WTC11 (cell line): Measurements from ENCODE around the gene RAP2C. TPM values are rescaled to one million over a fixed set of nuclear protein-coding genes. Genes with fewer than 3 reads are reported as not detected.

Experiments
- ATAC-seq: fragments of 200-7000 bp; cut with Tn5 transposase; 2 replicates; pipeline ENCODE4 v1.10.0; 2021; ENCODE audit warnings: mild to moderate bottlenecking, moderate library complexity
- CTCF ChIA-PET: fragments of 300-600 bp; sonication (Branson Sonifier 250); formaldehyde crosslinking; loops from one replicate; lab custom pipeline; 2021; ENCODE audit warnings: antibody characterized with exemption; lab: Charles Lee
- POLR2A ChIA-PET: fragments of 350-600 bp; sonication (Branson Sonifier 250); formaldehyde crosslinking; loops from one replicate; lab custom pipeline; 2021; ENCODE audit warnings: antibody characterized with exemption; lab: Charles Lee
- DNase-seq: peaks from one replicate; pipeline ENCODE4 v3.0.0; 2021; ENCODE audit warnings: low spot score
- H3K27ac Mint-ChIP-seq: 2 replicates; pipeline ENCODE4 v1.8.0; 2021; ENCODE audit warnings: mixed read lengths
- H3K27me3 Mint-ChIP-seq: 2 replicates; pipeline ENCODE4 v1.8.0; 2021; ENCODE audit warnings: low read depth, mild to moderate bottlenecking, moderate library complexity, mixed read lengths
- H3K36me3 Mint-ChIP-seq: 2 replicates; pipeline ENCODE4 v1.8.0; 2021; ENCODE audit warnings: mixed read lengths
- H3K4me1 Mint-ChIP-seq: 2 replicates; pipeline ENCODE4 v1.8.0; 2022; ENCODE audit warnings: mixed read lengths
- H3K4me3 Mint-ChIP-seq: 2 replicates; pipeline ENCODE4 v1.8.0; 2021; ENCODE audit warnings: mild to moderate bottlenecking, moderate library complexity, mixed read lengths
- H3K9me3 Mint-ChIP-seq: 2 replicates; pipeline ENCODE4 v1.8.0; 2021; ENCODE audit warnings: mixed read lengths
- ATF6 ChIP-seq: sonication (generic); formaldehyde crosslinking; IDR thresholded peaks from 2 replicates; pipeline ENCODE4 v1.8.1; 2023; ENCODE audit warnings: mild to moderate bottlenecking, missing genetic modification reagents
- CDX4 ChIP-seq: fragments of 250-450 bp; sonication (Bioruptor Pico); IDR thresholded peaks from 2 replicates; pipeline ENCODE4 v1.9.0; 2021; ENCODE audit warnings: moderate library complexity, mild to moderate bottlenecking, inconsistent platforms, borderline replicate concordance
- ELF4 ChIP-seq: sonication (generic); formaldehyde crosslinking; IDR thresholded peaks from 2 replicates; pipeline ENCODE4 v1.8.1; 2022; ENCODE audit warnings: low read depth, mild to moderate bottlenecking, moderate library complexity, missing genetic modification reagents
- FOXJ3 ChIP-seq: sonication (generic); formaldehyde crosslinking; IDR thresholded peaks from 2 replicates; pipeline ENCODE4 v1.9.0; 2021; ENCODE audit warnings: missing genetic modification reagents, mild to moderate bottlenecking, borderline replicate concordance
- FOXP4 ChIP-seq: sonication (generic); formaldehyde crosslinking; IDR thresholded peaks from 2 replicates; pipeline ENCODE4 v1.8.0; 2022; ENCODE audit warnings: mild to moderate bottlenecking, missing genetic modification reagents
- GRHL2 ChIP-seq: fragments of 250-450 bp; sonication (Bioruptor Pico); IDR thresholded peaks from 2 replicates; pipeline ENCODE4 v1.8.0; 2022; ENCODE audit warnings: mild to moderate bottlenecking, moderate library complexity; ENCODE audit not compliant: insufficient replicate concordance, severe bottlenecking
- IRF1 ChIP-seq: sonication (generic); formaldehyde crosslinking; IDR thresholded peaks from 2 replicates; pipeline ENCODE4 v1.8.0; 2023; ENCODE audit warnings: missing genetic modification reagents
- JUN ChIP-seq: sonication (generic); formaldehyde crosslinking; IDR thresholded peaks from 2 replicates; pipeline ENCODE4 v1.8.0; 2023; ENCODE audit warnings: mild to moderate bottlenecking, missing genetic modification reagents
- NFATC4 ChIP-seq: fragments of 250-450 bp; sonication (Bioruptor Pico); IDR thresholded peaks from 2 replicates; pipeline ENCODE4 v1.9.0; 2021; ENCODE audit warnings: mild to moderate bottlenecking
- NFE2L1 ChIP-seq: sonication (generic); formaldehyde crosslinking; IDR thresholded peaks from 2 replicates; pipeline ENCODE4 v1.8.1; 2023; ENCODE audit warnings: missing genetic modification reagents
- NFYB ChIP-seq: sonication (generic); formaldehyde crosslinking; conservative IDR thresholded peaks from 2 replicates; pipeline ENCODE4 v1.8.0; 2022; ENCODE audit warnings: low read depth, missing genetic modification reagents
- NR1H2 ChIP-seq: sonication (generic); formaldehyde crosslinking; IDR thresholded peaks from 2 replicates; pipeline ENCODE4 v1.9.0; 2021; ENCODE audit warnings: mild to moderate bottlenecking, moderate library complexity, missing genetic modification reagents
- RORB ChIP-seq: fragments of 250-450 bp; sonication (Bioruptor Pico); IDR thresholded peaks from 2 replicates; pipeline ENCODE4 v1.9.0; 2021; ENCODE audit warnings: mild to moderate bottlenecking
- ZNF219 ChIP-seq: sonication (generic); formaldehyde crosslinking; IDR thresholded peaks from 2 replicates; pipeline ENCODE4 v1.8.0; 2023; ENCODE audit warnings: missing genetic modification reagents, mild to moderate bottlenecking, borderline replicate concordance
- ZNF263 ChIP-seq: sonication (generic); formaldehyde crosslinking; IDR thresholded peaks from 2 replicates; pipeline ENCODE4 v1.8.1; 2022; ENCODE audit warnings: low read depth, mild to moderate bottlenecking, moderate library complexity, missing genetic modification reagents
- ZNF671 ChIP-seq: fragments of 250-450 bp; sonication (Bioruptor Pico); IDR thresholded peaks from 2 replicates; pipeline ENCODE4 v1.8.0; 2021; ENCODE audit warnings: mild to moderate bottlenecking
- total RNA-seq: library from RNA; stranded (reverse); gene quantifications from 3 replicates; pipeline ENCODE4 v1.2.3, GENCODE V29; 2021
- TF ChIP-seq, protein P1 (sequence below): sonication (generic); formaldehyde crosslinking; IDR thresholded peaks from 2 replicates; pipeline ENCODE4 v1.8.0; 2022; ENCODE audit warnings: missing genetic modification reagents
- TF ChIP-seq, protein P2 (sequence below): sonication (generic); formaldehyde crosslinking; IDR thresholded peaks from 2 replicates; pipeline ENCODE4 v1.8.1; 2023; ENCODE audit warnings: mild to moderate bottlenecking, missing genetic modification reagents, moderate library complexity
- TF ChIP-seq, protein P3 (sequence below): sonication (generic); formaldehyde crosslinking; IDR thresholded peaks from 2 replicates; pipeline ENCODE4 v1.8.0; 2022; ENCODE audit warnings: mild to moderate bottlenecking, missing genetic modification reagents
- TF ChIP-seq, protein P4 (sequence below): sonication (generic); formaldehyde crosslinking; IDR thresholded peaks from 2 replicates; pipeline ENCODE4 v1.8.1; 2022; ENCODE audit warnings: mild to moderate bottlenecking, missing genetic modification reagents, moderate library complexity, borderline replicate concordance

Gene RAP2C
- total RNA-seq, 1 experiment from 2014 or later, result 25.0 TPM

DNA sequence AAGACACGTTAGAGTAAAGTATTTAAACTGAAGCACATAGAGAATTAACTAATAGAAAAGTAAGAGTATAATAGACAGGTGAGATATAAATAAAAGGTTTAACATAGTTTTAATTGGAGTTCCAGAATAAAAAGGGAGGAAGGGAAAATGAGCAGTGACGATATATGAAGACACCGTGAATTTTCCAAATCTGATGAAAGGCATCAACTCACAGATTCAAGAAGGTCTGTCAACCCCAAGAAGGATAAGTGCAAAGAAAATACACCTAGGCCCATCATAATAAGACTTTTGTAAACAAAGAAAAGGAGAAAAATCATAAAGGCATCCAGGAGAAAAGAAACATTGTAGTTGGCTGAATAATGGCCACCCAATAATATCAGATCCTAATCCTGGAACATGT lies 43.9 kb upstream of the RAP2C start (continued):
- TF ChIP-seq CDX4 (CRISPR knock-in tag) (no peak), RORB (no peak), NR1H2 (no peak), NFYB (CRISPR knock-in tag) (no peak), NFATC4 (CRISPR knock-in tag) (no peak), ZNF263 (CRISPR knock-in tag) (no peak), FOXJ3 (CRISPR knock-in tag) (no peak)
- TF ChIP-seq, protein P1, sequence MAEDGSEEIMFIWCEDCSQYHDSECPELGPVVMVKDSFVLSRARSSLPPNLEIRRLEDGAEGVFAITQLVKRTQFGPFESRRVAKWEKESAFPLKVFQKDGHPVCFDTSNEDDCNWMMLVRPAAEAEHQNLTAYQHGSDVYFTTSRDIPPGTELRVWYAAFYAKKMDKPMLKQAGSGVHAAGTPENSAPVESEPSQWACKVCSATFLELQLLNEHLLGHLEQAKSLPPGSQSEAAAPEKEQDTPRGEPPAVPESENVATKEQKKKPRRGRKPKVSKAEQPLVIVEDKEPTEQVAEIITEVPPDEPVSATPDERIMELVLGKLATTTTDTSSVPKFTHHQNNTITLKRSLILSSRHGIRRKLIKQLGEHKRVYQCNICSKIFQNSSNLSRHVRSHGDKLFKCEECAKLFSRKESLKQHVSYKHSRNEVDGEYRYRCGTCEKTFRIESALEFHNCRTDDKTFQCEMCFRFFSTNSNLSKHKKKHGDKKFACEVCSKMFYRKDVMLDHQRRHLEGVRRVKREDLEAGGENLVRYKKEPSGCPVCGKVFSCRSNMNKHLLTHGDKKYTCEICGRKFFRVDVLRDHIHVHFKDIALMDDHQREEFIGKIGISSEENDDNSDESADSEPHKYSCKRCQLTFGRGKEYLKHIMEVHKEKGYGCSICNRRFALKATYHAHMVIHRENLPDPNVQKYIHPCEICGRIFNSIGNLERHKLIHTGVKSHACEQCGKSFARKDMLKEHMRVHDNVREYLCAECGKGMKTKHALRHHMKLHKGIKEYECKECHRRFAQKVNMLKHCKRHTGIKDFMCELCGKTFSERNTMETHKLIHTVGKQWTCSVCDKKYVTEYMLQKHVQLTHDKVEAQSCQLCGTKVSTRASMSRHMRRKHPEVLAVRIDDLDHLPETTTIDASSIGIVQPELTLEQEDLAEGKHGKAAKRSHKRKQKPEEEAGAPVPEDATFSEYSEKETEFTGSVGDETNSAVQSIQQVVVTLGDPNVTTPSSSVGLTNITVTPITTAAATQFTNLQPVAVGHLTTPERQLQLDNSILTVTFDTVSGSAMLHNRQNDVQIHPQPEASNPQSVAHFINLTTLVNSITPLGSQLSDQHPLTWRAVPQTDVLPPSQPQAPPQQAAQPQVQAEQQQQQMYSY (CRISPR knock-in tag), result no peak
- TF ChIP-seq, protein P2, sequence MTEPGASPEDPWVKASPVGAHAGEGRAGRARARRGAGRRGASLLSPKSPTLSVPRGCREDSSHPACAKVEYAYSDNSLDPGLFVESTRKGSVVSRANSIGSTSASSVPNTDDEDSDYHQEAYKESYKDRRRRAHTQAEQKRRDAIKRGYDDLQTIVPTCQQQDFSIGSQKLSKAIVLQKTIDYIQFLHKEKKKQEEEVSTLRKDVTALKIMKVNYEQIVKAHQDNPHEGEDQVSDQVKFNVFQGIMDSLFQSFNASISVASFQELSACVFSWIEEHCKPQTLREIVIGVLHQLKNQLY, result no peak

- POLR2A ChIA-PET, result no interaction called here
- CTCF ChIA-PET, result no interaction called here
- no peaks in the 10 kb centered on the region for H3K9me3 Mint-ChIP-seq
Measured at GRCh38 chrX:132258509-132258908, 39.3 kb upstream of the RAP2C start.

More at GRCh38 chrX:132258509-132258908, 39.3 kb upstream of the RAP2C start:
- H3K4me3 Mint-ChIP-seq, result no peak overlapping the region
- no peak for TF ChIP-seq IRF1 (CRISPR knock-in tag)
- TF ChIP-seq ATF6 (CRISPR knock-in tag), result no peak
- no peak for TF ChIP-seq ELF4 (CRISPR knock-in tag)
- TF ChIP-seq, protein P3, sequence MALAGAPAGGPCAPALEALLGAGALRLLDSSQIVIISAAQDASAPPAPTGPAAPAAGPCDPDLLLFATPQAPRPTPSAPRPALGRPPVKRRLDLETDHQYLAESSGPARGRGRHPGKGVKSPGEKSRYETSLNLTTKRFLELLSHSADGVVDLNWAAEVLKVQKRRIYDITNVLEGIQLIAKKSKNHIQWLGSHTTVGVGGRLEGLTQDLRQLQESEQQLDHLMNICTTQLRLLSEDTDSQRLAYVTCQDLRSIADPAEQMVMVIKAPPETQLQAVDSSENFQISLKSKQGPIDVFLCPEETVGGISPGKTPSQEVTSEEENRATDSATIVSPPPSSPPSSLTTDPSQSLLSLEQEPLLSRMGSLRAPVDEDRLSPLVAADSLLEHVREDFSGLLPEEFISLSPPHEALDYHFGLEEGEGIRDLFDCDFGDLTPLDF (CRISPR knock-in tag), result no peak
- no peak for TF ChIP-seq FOXP4 (CRISPR knock-in tag)
- TF ChIP-seq, protein P2, result no peak
- TF ChIP-seq, protein P4, sequence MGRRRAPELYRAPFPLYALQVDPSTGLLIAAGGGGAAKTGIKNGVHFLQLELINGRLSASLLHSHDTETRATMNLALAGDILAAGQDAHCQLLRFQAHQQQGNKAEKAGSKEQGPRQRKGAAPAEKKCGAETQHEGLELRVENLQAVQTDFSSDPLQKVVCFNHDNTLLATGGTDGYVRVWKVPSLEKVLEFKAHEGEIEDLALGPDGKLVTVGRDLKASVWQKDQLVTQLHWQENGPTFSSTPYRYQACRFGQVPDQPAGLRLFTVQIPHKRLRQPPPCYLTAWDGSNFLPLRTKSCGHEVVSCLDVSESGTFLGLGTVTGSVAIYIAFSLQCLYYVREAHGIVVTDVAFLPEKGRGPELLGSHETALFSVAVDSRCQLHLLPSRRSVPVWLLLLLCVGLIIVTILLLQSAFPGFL (CRISPR knock-in tag), result no peak
- TF ChIP-seq ZNF219 (CRISPR knock-in tag), result no peak
- TF ChIP-seq ZNF671 (CRISPR knock-in tag), result no peak
- TF ChIP-seq GRHL2 (CRISPR knock-in tag), result no peak
- no peak for TF ChIP-seq NFE2L1 (CRISPR knock-in tag)
- TF ChIP-seq JUN (CRISPR knock-in tag), result no peak
- TF ChIP-seq, all 79 proteins: peak for 0
- Mint-ChIP-seq H3K36me3 (no peaks in the 10 kb centered on the region), H3K27ac (no peak overlapping the region), H3K4me1 (no peaks in the 10 kb centered on the region), H3K27me3 (no peaks in the 10 kb centered on the region)
- ATAC-seq (no peak), DNase-seq (no peak)
